Osteoblast (primary cell): Measurements from ENCODE around the gene FAM83D. TPM values are rescaled to one million over a fixed set of nuclear protein-coding genes. Genes with fewer than 3 reads are reported as not detected.

Source experiments
- DNase-seq: peaks from one replicate; pipeline ENCODE4 v3.0.0; 2011; ENCODE audit warnings: low spot score, mixed read lengths; ENCODE audit not compliant: insufficient read length; ENCODE audit errors: missing footprints
- H2AFZ ChIP-seq: 2 replicates; pipeline ENCODE4 v1.6.0; 2011; ENCODE audit warnings: mild to moderate bottlenecking, low read length
- H3K27ac ChIP-seq: 2 replicates; pipeline ENCODE4 v1.5.1; 2011; ENCODE audit warnings: mild to moderate bottlenecking, low read depth, low read length, moderate library complexity
- H3K27me3 ChIP-seq: 2 replicates; pipeline ENCODE4 v1.6.0; 2012; ENCODE audit warnings: mild to moderate bottlenecking, control low read depth, inconsistent platforms, low read length, moderate library complexity; ENCODE audit not compliant: insufficient read depth
- H3K36me3 ChIP-seq: 2 replicates; pipeline ENCODE4 v1.5.1; 2011; ENCODE audit warnings: mild to moderate bottlenecking, low read length, control low read depth, moderate library complexity; ENCODE audit not compliant: insufficient read depth
- H3K4me1 ChIP-seq: 2 replicates; pipeline ENCODE4 v1.5.1; 2011; ENCODE audit warnings: mild to moderate bottlenecking, low read length, control low read depth, moderate library complexity; ENCODE audit not compliant: insufficient read depth
- H3K4me2 ChIP-seq: 2 replicates; pipeline ENCODE4 v1.6.0; 2011; ENCODE audit warnings: mild to moderate bottlenecking, low read length; ENCODE audit not compliant: insufficient read depth
- H3K4me3 ChIP-seq: fragments of 200-600 bp; sonication (generic); 3 replicates; pipeline ENCODE4 v1.5.1; 2012; ENCODE audit warnings: mild to moderate bottlenecking, low read length, inconsistent platforms; ENCODE audit not compliant: insufficient read depth
- H3K79me2 ChIP-seq: 2 replicates; pipeline ENCODE4 v1.6.0; 2012; ENCODE audit warnings: mild to moderate bottlenecking, low read length, control low read depth, inconsistent platforms; ENCODE audit not compliant: insufficient read depth
- H3K9me3 ChIP-seq: 2 replicates; pipeline ENCODE4 v1.5.1; 2011; ENCODE audit warnings: low read depth, low read length, control low read depth
- H4K20me1 ChIP-seq: 2 replicates; pipeline ENCODE4 v1.6.0; 2012; ENCODE audit warnings: mild to moderate bottlenecking, low read length, control low read depth; ENCODE audit not compliant: insufficient read depth
- CTCF ChIP-seq: IDR thresholded peaks from 2 replicates; pipeline ENCODE4 v1.5.1; 2011; ENCODE audit warnings: mild to moderate bottlenecking, low read depth, low read length, moderate library complexity; ENCODE audit errors: extremely low read depth
- small RNA-seq: library from RNA; depleted of rRNA; stranded (forward); fragments of <200 nt; gene quantifications from one replicate; pipeline ENCODE3, GENCODE V24; 2012
- total RNA-seq: library from RNA; depleted of rRNA; stranded (reverse); fragments of >200 nt; gene quantifications from 2 replicates; pipeline ENCODE4 v1.2.3, GENCODE V29; 2012

FAM83D gene
- total RNA-seq, 1 donor: 2.2 TPM

DNA sequence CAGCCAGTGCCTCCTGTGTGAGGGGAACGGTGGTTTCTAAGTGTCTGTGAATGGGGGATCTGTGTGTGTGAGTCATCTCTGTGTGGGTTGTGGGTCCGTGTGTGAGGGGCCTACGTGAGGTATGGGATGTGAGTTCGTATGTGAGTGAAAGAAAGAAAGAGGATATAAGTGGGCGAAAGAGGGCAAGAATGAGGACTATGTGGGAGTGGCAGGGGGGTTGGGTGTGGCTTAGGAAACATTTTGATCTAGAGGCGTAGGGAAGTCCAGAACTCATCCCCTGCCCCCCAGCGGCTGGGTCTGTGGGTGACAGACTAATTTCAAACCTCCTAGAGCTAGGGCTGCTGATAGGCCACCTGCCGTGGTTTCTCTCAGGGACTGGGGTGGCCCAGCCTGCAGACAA lies 71.4 kb downstream of the FAM83D start:
- Histone ChIP-seq H3K9me3 (no peaks in the 10 kb centered on the region), H3K36me3 (peaks cover 14% of the 10 kb centered on the region), H2AFZ (no peak overlapping the region), H3K4me1 (no peaks in the 10 kb centered on the region), H3K4me3 (no peak overlapping the region), H3K27me3 (no peaks in the 10 kb centered on the region), H3K27ac (no peak overlapping the region), H3K4me2 (no peak overlapping the region), H3K79me2 (no peaks in the 10 kb centered on the region), H4K20me1 (no peaks in the 10 kb centered on the region)
- TF ChIP-seq CTCF: no peak
- no peak for DNase-seq

GRCh38 chr20:38999217-38999616 lies 73.0 kb downstream of the FAM83D start:
- TF ChIP-seq CTCF: no peak
- no peak overlapping the region for H3K4me2 ChIP-seq
- H3K36me3 ChIP-seq: peaks cover 25% of the 10 kb centered on the region
- H3K4me1 ChIP-seq: no peaks in the 10 kb centered on the region
- DNase-seq: no peak
- no peak overlapping the region for H3K27ac ChIP-seq
- H3K79me2 ChIP-seq: no peaks in the 10 kb centered on the region
- H3K27me3 ChIP-seq: no peaks in the 10 kb centered on the region
- H3K9me3 ChIP-seq: no peaks in the 10 kb centered on the region
- no peak overlapping the region for H3K4me3 ChIP-seq
- H4K20me1 ChIP-seq: no peaks in the 10 kb centered on the region
- H2AFZ ChIP-seq: no peak overlapping the region

- Histone ChIP-seq H2AFZ (no peak overlapping the region), H3K27me3 (no peaks in the 10 kb centered on the region), H3K9me3 (no peaks in the 10 kb centered on the region), H3K4me1 (no peaks in the 10 kb centered on the region), H3K4me3 (no peak overlapping the region), H3K79me2 (no peaks in the 10 kb centered on the region), H4K20me1 (no peaks in the 10 kb centered on the region), H3K4me2 (no peak overlapping the region), H3K27ac (no peak overlapping the region), H3K36me3 (peaks cover 20% of the 10 kb centered on the region)
- no peak for TF ChIP-seq CTCF
- peak; percentile 11 for DNase-seq
These were observed 74.0 kb downstream of the FAM83D start for GRCh38 chr20:38999965-39000910.

Small RNA genes within 50 kb of the gene (small RNA-seq; reads per million reads assigned to genes)
- gene AL023803.1: 0.37 reads per million

Other genes starting within 250 kb of the FAM83D start
- gene SLC32A1, start 201.9 kb upstream of the FAM83D start, total RNA-seq: not detected in 2 replicates
- 5.8 and 6.2 TPM in 2 replicates for gene ACTR5, start 178.0 kb upstream of the FAM83D start, total RNA-seq
- gene PPP1R16B, start 120.7 kb upstream of the FAM83D start, total RNA-seq: not detected in 2 replicates
- gene DHX35, start 35.9 kb downstream of the FAM83D start, total RNA-seq: 9.7 and 10.5 TPM in 2 replicates